Transverse colon (tissue), 4 donors: ENCODE results near the gene PAX5. TPM values are rescaled to one million over a fixed set of nuclear protein-coding genes. Genes with fewer than 3 reads are reported as not detected.

Experiments
- DNase-seq: peaks from one replicate; pipeline ENCODE4 v3.0.0-alpha.2; 2019
- H3K27ac ChIP-seq, 4 donors: fragments of 200-600 bp; sonication (generic); 2 replicates each; pipeline ENCODE4 v1.5.1; 2016 to 2018; ENCODE audit warnings: inconsistent platforms in 4 of 4
- H3K27me3 ChIP-seq: fragments of 200-600 bp; sonication (generic); 2 replicates; pipeline ENCODE4 v1.5.1; 2017; ENCODE audit warnings: inconsistent platforms
- H3K36me3 ChIP-seq, 4 donors: fragments of 200-600 bp; sonication (generic); 2 replicates each; pipeline ENCODE4 v1.5.1; 2017 to 2019; ENCODE audit warnings: inconsistent platforms in 4 of 4
- H3K4me1 ChIP-seq, 4 donors: fragments of 200-600 bp; sonication (generic); 2 replicates each; pipeline ENCODE4 v1.5.1; 2017 to 2020; ENCODE audit warnings: inconsistent platforms in 4 of 4
- H3K4me3 ChIP-seq, 4 donors: fragments of 200-600 bp; sonication (generic); 1 replicate in 1 of 4; 2 replicates in 3 of 4; pipeline versions ENCODE4 v1.5.1 to v1.6.1; 2017 to 2019; ENCODE audit warnings: inconsistent platforms in 4 of 4
- H3K9me3 ChIP-seq, 2 donors: fragments of 200-600 bp; sonication (generic); 2 replicates each; pipeline ENCODE4 v1.5.1; 2017 to 2019; ENCODE audit warnings: inconsistent platforms in 2 of 2
- CTCF ChIP-seq, 5 experiments: fragments of 200-600 bp in 3 of 5; fragments of 450-650 bp in 2 of 5; sonication (generic) in 3 of 5; IDR thresholded peaks; 1 replicate in 2 of 5; 2 replicates in 3 of 5; pipeline ENCODE4 v1.5.1; 2016 to 2017; ENCODE audit warnings: antibody characterized with exemption in 5 of 5, inconsistent platforms in 3 of 5, mild to moderate bottlenecking in 2 of 5, moderate library complexity in 1 of 5
- EP300 ChIP-seq: sonication (generic); formaldehyde crosslinking; IDR thresholded peaks from one replicate; pipeline ENCODE4 v1.6.1; 2017; ENCODE audit warnings: antibody characterized with exemption, low read depth
- POLR2A ChIP-seq: fragments of 450-650 bp; IDR thresholded peaks from one replicate; pipeline ENCODE4 v1.6.1; 2016; ENCODE audit warnings: antibody characterized with exemption, mild to moderate bottlenecking, moderate library complexity
- POLR2AphosphoS5 ChIP-seq, 3 donors: sonication (generic); formaldehyde crosslinking; IDR thresholded peaks; one replicate each; pipeline ENCODE4 v1.6.1; 2016; ENCODE audit warnings: antibody characterized with exemption in 3 of 3
- WGBS, 2 donors: methylation state at CpG; one replicate each; pipeline ENCODE4 v1.1.5; 2018; ENCODE audit warnings: low coverage in 1 of 2; 5-methylcytosine and 5-hydroxymethylcytosine counted together
- in situ Hi-C, 4 donors: fragments of 200-750 bp; cut with MboI; loops; one replicate each; pipeline versions ENCODE4 v1.15.0 to v1.15.1; 2017; ENCODE audit warnings: low sequenced_read_pairs in 3 of 4, low pct_ligation_motif_present in 1 of 4, low pct_unique_long_range_greater_than_20kb in 1 of 4
- intact Hi-C: fragments of 100-400 bp; cut with DNase I; formaldehyde crosslinking; loops from one replicate; pipeline ENCODE4 v1.15.1; 2023; ENCODE audit warnings: low total_unique reads
- total RNA-seq, 4 donors: library from RNA; depleted of rRNA; stranded (reverse); fragments of >200 nt; gene quantifications; one replicate each; pipeline ENCODE4 v1.1.0, GENCODE V29; 2016

The PAX5 gene
- total RNA-seq, 4 donors from 2014 or later, result 2.4 to 3.7 TPM; not detected in 2

- no peaks in the 10 kb centered on the region for H3K4me1 ChIP-seq
- no peak overlapping the region for H3K4me3 ChIP-seq
- H3K27ac ChIP-seq, result no peak overlapping the region
- peaks cover 11% of the 10 kb centered on the region for H3K27me3 ChIP-seq
- H3K36me3 ChIP-seq, result no peaks in the 10 kb centered on the region
- no peak for TF ChIP-seq EP300
- TF ChIP-seq POLR2AphosphoS5 (IDR thresholded peaks at IDR 0.05), result no peak
- no peak for TF ChIP-seq POLR2A
- TF ChIP-seq CTCF (IDR thresholded peaks at IDR 0.05), result no peak
- no peak for DNase-seq
- 50 to 76% methylated on average over 1 to 3 of the region's 3 CpGs for WGBS, 2 donors
- intact Hi-C loops (no loop called here), in situ Hi-C loops (no loop called here)
- no peaks in the 10 kb centered on the region for H3K9me3 ChIP-seq
Measured at GRCh38 chr9:36800455-36800854, 233.6 kb downstream of the PAX5 start.

- Histone ChIP-seq H3K4me1 (no peaks in the 10 kb centered on the region), H3K27me3 (peaks cover 8% of the 10 kb centered on the region), H3K9me3 (peaks cover 0 to 3% of the 10 kb centered on the region in 2 donors), H3K27ac (no peak overlapping the region), H3K4me3 (no peak overlapping the region), H3K36me3 (no peaks in the 10 kb centered on the region)
- in situ Hi-C loops, result no loop called here
- no peak for TF ChIP-seq CTCF (IDR thresholded peaks at IDR 0.05)
- no peak for DNase-seq
- 50 to 69% methylated on average over 1 to 6 of the region's 6 CpGs for WGBS, 2 donors
- intact Hi-C loops, result no loop called here
Measured at GRCh38 chr9:36798350-36799065, 235.6 kb downstream of the PAX5 start.

GRCh38 chr9:36797471-36798220, 236.4 kb downstream of the PAX5 start:
- no peak overlapping the region for H3K4me3 ChIP-seq
- in situ Hi-C loops, result no loop called here
- no peaks in the 10 kb centered on the region for H3K36me3 ChIP-seq
- H3K4me1 ChIP-seq, result no peaks in the 10 kb centered on the region
- WGBS, 2 donors, result 81 to 91% methylated on average over 3 to 17 of the region's 17 CpGs
- intact Hi-C loops, result no loop called here
- H3K27ac ChIP-seq, result no peak overlapping the region
- H3K9me3 ChIP-seq, result peaks cover 3 to 4% of the 10 kb centered on the region in 2 donors
- DNase-seq, result no peak
- no peaks in the 10 kb centered on the region for H3K27me3 ChIP-seq
- TF ChIP-seq CTCF (IDR thresholded peaks at IDR 0.05) (no peak), EP300 (no peak), POLR2AphosphoS5 (IDR thresholded peaks at IDR 0.05) (no peak), POLR2A (no peak)

DNA sequence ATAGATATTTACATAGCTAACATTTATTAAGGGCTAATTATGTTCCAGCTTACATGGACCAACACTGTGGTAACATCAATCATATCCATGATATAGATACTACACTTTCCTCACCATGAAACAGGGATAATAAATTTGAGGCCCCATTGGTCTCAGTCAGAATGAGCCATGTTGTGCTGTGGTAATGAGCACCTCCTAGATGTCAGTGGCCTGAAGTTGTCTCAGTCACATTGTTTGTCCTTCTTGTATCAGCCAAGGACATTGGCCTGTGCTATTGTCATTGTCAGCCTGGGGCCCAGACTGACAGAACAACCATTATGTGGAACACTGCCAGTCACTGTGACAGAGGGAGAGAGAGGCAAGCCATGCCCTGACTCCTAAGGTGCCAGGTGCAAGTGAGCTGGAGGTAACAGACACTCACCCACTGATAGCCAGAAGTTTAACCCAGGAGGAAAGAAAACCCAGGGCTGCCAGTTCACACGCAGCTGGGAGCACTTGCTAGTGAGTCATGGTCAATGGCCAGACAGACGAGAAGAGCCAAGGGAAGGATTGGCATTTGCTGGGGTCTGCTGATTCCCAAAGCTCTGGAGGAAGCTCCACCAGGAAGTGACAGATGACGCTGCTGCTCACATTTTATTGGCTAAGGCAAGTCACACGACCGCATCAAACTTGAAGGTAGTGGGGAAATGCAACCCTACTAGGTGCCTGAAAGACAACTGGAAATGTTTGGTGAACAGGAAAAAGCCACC, 237.2 kb downstream of the PAX5 start:
- Histone ChIP-seq H3K4me3 (no peak overlapping the region), H3K36me3 (no peaks in the 10 kb centered on the region), H3K9me3 (peaks cover 3 to 4% of the 10 kb centered on the region in 2 donors), H3K27me3 (no peaks in the 10 kb centered on the region), H3K4me1 (no peaks in the 10 kb centered on the region), H3K27ac (no peak overlapping the region)
- 73 to 74% methylated on average over 2 to 5 of the region's 5 CpGs for WGBS, 2 donors
- intact Hi-C loops (no loop called here), in situ Hi-C loops (no loop called here)
- no peak for DNase-seq
- TF ChIP-seq CTCF (IDR thresholded peaks at IDR 0.05), result no peak
- TF ChIP-seq EP300, result no peak
- no peak for TF ChIP-seq POLR2A
